Osteoblast (primary cell): ENCODE measurements around the gene MIPOL1. TPM values are rescaled to one million over a fixed set of nuclear protein-coding genes. Genes with fewer than 3 reads are reported as not detected.
"Not testable (repeated sequence)": the region's sequence is repeated elsewhere in the genome, so short reads cannot be mapped to it uniquely, and the experiment has no call there.

Source experiments
- DNase-seq: peaks from one replicate; pipeline ENCODE4 v3.0.0; 2011; ENCODE audit warnings: low spot score, mixed read lengths; ENCODE audit not compliant: insufficient read length; ENCODE audit errors: missing footprints
- H2AFZ ChIP-seq: 2 replicates; pipeline ENCODE4 v1.6.0; 2011; ENCODE audit warnings: mild to moderate bottlenecking, low read length
- H3K27ac ChIP-seq: 2 replicates; pipeline ENCODE4 v1.5.1; 2011; ENCODE audit warnings: mild to moderate bottlenecking, low read depth, low read length, moderate library complexity
- H3K27me3 ChIP-seq: 2 replicates; pipeline ENCODE4 v1.6.0; 2012; ENCODE audit warnings: mild to moderate bottlenecking, control low read depth, inconsistent platforms, low read length, moderate library complexity; ENCODE audit not compliant: insufficient read depth
- H3K36me3 ChIP-seq: 2 replicates; pipeline ENCODE4 v1.5.1; 2011; ENCODE audit warnings: mild to moderate bottlenecking, low read length, control low read depth, moderate library complexity; ENCODE audit not compliant: insufficient read depth
- H3K4me1 ChIP-seq: 2 replicates; pipeline ENCODE4 v1.5.1; 2011; ENCODE audit warnings: mild to moderate bottlenecking, low read length, control low read depth, moderate library complexity; ENCODE audit not compliant: insufficient read depth
- H3K4me2 ChIP-seq: 2 replicates; pipeline ENCODE4 v1.6.0; 2011; ENCODE audit warnings: mild to moderate bottlenecking, low read length; ENCODE audit not compliant: insufficient read depth
- H3K4me3 ChIP-seq: fragments of 200-600 bp; sonication (generic); 3 replicates; pipeline ENCODE4 v1.5.1; 2012; ENCODE audit warnings: mild to moderate bottlenecking, low read length, inconsistent platforms; ENCODE audit not compliant: insufficient read depth
- H3K79me2 ChIP-seq: 2 replicates; pipeline ENCODE4 v1.6.0; 2012; ENCODE audit warnings: mild to moderate bottlenecking, low read length, control low read depth, inconsistent platforms; ENCODE audit not compliant: insufficient read depth
- H3K9me3 ChIP-seq: 2 replicates; pipeline ENCODE4 v1.5.1; 2011; ENCODE audit warnings: low read depth, low read length, control low read depth
- H4K20me1 ChIP-seq: 2 replicates; pipeline ENCODE4 v1.6.0; 2012; ENCODE audit warnings: mild to moderate bottlenecking, low read length, control low read depth; ENCODE audit not compliant: insufficient read depth
- total RNA-seq: library from RNA; depleted of rRNA; stranded (reverse); fragments of >200 nt; gene quantifications from 2 replicates; pipeline ENCODE4 v1.2.3, GENCODE V29; 2012
- TF ChIP-seq, protein P1 (sequence below): IDR thresholded peaks from 2 replicates; pipeline ENCODE4 v1.5.1; 2011; ENCODE audit warnings: mild to moderate bottlenecking, low read depth, low read length, moderate library complexity; ENCODE audit errors: extremely low read depth

The MIPOL1 gene
- total RNA-seq, 1 donor = 9.0 TPM

DNA sequence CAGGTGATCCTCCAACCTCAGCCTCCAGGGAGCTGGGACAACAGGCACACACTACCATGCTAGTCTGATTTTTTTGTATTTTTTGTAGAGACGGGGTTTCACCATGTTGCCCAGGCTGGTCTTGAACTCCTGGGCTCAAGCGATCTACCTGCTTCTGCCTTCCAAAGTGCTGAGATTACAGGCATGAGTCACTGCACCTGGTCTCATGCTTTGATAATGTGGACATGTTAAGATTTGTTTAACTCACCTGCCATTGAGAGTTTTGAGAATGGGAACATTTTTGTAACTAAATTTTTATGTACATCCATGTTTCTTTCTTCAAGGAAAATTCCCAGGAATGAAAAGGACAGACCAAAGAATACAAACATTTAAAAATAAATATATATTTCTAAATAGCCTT is 121.2 kb downstream of the MIPOL1 start:
- Histone ChIP-seq H3K9me3 (no peaks in the 10 kb centered on the region), H3K4me2 (no peak overlapping the region), H3K27me3 (no peaks in the 10 kb centered on the region), H2AFZ (no peak overlapping the region), H3K36me3 (no peaks in the 10 kb centered on the region), H4K20me1 (no peaks in the 10 kb centered on the region), H3K4me1 (no peaks in the 10 kb centered on the region), H3K4me3 (no peak overlapping the region), H3K27ac (no peak overlapping the region), H3K79me2 (no peaks in the 10 kb centered on the region)
- DNase-seq = no peak
- TF ChIP-seq, protein P1, sequence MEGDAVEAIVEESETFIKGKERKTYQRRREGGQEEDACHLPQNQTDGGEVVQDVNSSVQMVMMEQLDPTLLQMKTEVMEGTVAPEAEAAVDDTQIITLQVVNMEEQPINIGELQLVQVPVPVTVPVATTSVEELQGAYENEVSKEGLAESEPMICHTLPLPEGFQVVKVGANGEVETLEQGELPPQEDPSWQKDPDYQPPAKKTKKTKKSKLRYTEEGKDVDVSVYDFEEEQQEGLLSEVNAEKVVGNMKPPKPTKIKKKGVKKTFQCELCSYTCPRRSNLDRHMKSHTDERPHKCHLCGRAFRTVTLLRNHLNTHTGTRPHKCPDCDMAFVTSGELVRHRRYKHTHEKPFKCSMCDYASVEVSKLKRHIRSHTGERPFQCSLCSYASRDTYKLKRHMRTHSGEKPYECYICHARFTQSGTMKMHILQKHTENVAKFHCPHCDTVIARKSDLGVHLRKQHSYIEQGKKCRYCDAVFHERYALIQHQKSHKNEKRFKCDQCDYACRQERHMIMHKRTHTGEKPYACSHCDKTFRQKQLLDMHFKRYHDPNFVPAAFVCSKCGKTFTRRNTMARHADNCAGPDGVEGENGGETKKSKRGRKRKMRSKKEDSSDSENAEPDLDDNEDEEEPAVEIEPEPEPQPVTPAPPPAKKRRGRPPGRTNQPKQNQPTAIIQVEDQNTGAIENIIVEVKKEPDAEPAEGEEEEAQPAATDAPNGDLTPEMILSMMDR = no peak

- Histone ChIP-seq H3K4me2 (no peak overlapping the region), H2AFZ (no peak overlapping the region), H3K27me3 (no peaks in the 10 kb centered on the region), H3K36me3 (no peaks in the 10 kb centered on the region), H3K79me2 (no peaks in the 10 kb centered on the region), H4K20me1 (no peaks in the 10 kb centered on the region), H3K4me1 (no peaks in the 10 kb centered on the region), H3K4me3 (no peak overlapping the region), H3K27ac (no peak overlapping the region), H3K9me3 (no peaks in the 10 kb centered on the region)
- DNase-seq = no peak
- TF ChIP-seq, protein P1 = no peak
Measured at GRCh38 chr14:37320106-37320505, 122.4 kb downstream of the MIPOL1 start.

DNA sequence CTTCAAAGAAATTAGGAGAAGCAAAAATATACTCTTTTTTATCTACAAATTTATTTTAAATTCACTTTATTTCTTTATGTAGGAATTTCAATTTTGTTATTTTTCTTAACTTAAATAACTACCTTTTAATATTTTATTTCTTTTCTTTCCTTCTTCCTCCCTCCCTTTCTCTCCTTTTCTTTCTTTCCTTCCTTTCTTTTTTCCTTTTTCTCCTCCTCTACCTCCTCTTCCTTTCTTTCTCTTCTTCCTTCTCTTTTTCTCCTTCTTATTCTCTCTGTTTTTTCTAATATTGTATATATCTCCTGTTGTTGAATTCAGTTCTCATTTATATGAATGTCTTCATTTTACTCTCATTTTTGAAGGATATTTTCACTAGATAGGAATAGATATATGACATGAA is 127.6 kb downstream of the MIPOL1 start:
- H3K4me2 ChIP-seq = no peak overlapping the region
- H3K9me3 ChIP-seq = no peaks in the 10 kb centered on the region
- no peak overlapping the region for H3K4me3 ChIP-seq
- no peaks in the 10 kb centered on the region for H3K27me3 ChIP-seq
- no peak for DNase-seq
- no peaks in the 10 kb centered on the region for H3K36me3 ChIP-seq
- H4K20me1 ChIP-seq = no peaks in the 10 kb centered on the region
- H3K79me2 ChIP-seq = no peaks in the 10 kb centered on the region
- H3K4me1 ChIP-seq = no peaks in the 10 kb centered on the region
- no peak overlapping the region for H3K27ac ChIP-seq
- H2AFZ ChIP-seq = no peak overlapping the region
- TF ChIP-seq, protein P1 = no peak

DNA sequence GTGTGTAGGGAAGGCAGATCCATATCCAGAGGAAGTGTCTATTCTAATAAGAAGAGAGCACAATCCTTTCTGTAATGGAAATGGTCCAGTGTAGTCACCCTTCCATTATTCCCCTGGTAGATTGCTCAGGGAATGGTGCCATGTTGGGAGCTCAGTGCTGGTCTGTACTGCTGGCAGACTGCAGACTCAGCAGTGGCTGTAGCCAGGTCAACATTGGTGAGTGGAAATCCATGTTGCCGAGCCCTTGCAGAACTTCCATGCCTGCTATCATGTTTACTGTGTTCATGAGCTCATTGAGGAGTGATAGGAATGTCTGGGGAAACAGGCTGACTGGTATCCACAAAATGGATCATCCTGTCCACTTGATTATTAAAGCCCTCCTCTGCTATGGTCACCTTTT is 128.7 kb downstream of the MIPOL1 start:
- Histone ChIP-seq H3K79me2 (no peaks in the 10 kb centered on the region), H3K4me2 (no peak overlapping the region), H3K4me3 (no peak overlapping the region), H4K20me1 (no peaks in the 10 kb centered on the region), H3K9me3 (no peaks in the 10 kb centered on the region), H3K27ac (no peak overlapping the region), H3K27me3 (no peaks in the 10 kb centered on the region), H3K36me3 (no peaks in the 10 kb centered on the region), H2AFZ (no peak overlapping the region), H3K4me1 (no peaks in the 10 kb centered on the region)
- TF ChIP-seq, protein P1 = no peak
- no peak for DNase-seq

- DNase-seq, H2AFZ ChIP-seq, H4K20me1 ChIP-seq: not testable (repeated sequence)
Measured at GRCh38 chr14:37327933-37328332, 130.2 kb downstream of the MIPOL1 start.

More at GRCh38 chr14:37327933-37328332, 130.2 kb downstream of the MIPOL1 start:
- H3K4me2 ChIP-seq, H3K27ac ChIP-seq, H3K27me3 ChIP-seq, H3K4me3 ChIP-seq, H3K36me3 ChIP-seq, H3K79me2 ChIP-seq, H3K9me3 ChIP-seq, H3K4me1 ChIP-seq: not testable (repeated sequence)
